LNCAP (cell line): ENCODE measurements around the gene IQUB.

Experiments used
- CTCF ChIP-seq: fragments of 450-650 bp; IDR thresholded peaks from 2 replicates; pipeline ENCODE4 v1.5.1; 2017; ENCODE audit warnings: mild to moderate bottlenecking

The IQUB gene

GRCh38 chr7:123500878-123501489 lies 33.4 kb downstream of the IQUB start:
- no peak for TF ChIP-seq CTCF

- no peak for TF ChIP-seq CTCF
These were observed 35.0 kb downstream of the IQUB start for GRCh38 chr7:123499211-123499970.

- TF ChIP-seq CTCF = no peak
These were observed 35.8 kb downstream of the IQUB start for GRCh38 chr7:123498601-123499000.

- TF ChIP-seq CTCF = no peak
These were observed 36.4 kb downstream of the IQUB start for GRCh38 chr7:123498031-123498430.

GRCh38 chr7:123494193-123494796 lies 40.1 kb downstream of the IQUB start:
- TF ChIP-seq CTCF = peak; percentile 71

- TF ChIP-seq CTCF = no peak
These were observed 41.9 kb downstream of the IQUB start for GRCh38 chr7:123492485-123492884.

- TF ChIP-seq CTCF = no peak
These were observed 48.7 kb downstream of the IQUB start for GRCh38 chr7:123485721-123486120.
